Trophoblast cell (in vitro differentiated cells and primary cell): Measurements from ENCODE around the gene CDC45.

Experiments
- DNase-seq, 2 donors: peaks; one replicate each; pipeline ENCODE4 v3.0.0-alpha.2; 2016
- H2AFZ ChIP-seq: 2 replicates; pipeline ENCODE4 v1.6.1; 2013; ENCODE audit warnings: low read length, moderate library complexity, mild to moderate bottlenecking; ENCODE audit not compliant: insufficient read depth, poor library complexity
- H2AK5ac ChIP-seq: 2 replicates; pipeline ENCODE4 v1.6.1; 2013; ENCODE audit warnings: mild to moderate bottlenecking, low read length
- H2BK120ac ChIP-seq: 2 replicates; pipeline ENCODE4 v1.6.1; 2013; ENCODE audit warnings: low read length, mild to moderate bottlenecking, moderate library complexity; ENCODE audit not compliant: insufficient read depth, poor library complexity
- H2BK12ac ChIP-seq: 2 replicates; pipeline ENCODE4 v1.6.1; 2013; ENCODE audit warnings: mild to moderate bottlenecking, low read length, moderate library complexity
- H2BK5ac ChIP-seq: 2 replicates; pipeline ENCODE4 v1.6.1; 2013; ENCODE audit warnings: low read length, low read depth, moderate library complexity, mild to moderate bottlenecking; ENCODE audit not compliant: poor library complexity
- H3K14ac ChIP-seq: 2 replicates; pipeline ENCODE4 v1.6.1; 2013; ENCODE audit warnings: mild to moderate bottlenecking, low read length
- H3K18ac ChIP-seq: 2 replicates; pipeline ENCODE4 v1.6.1; 2013; ENCODE audit warnings: mild to moderate bottlenecking, low read length
- H3K23ac ChIP-seq: 2 replicates; pipeline ENCODE4 v1.6.1; 2013; ENCODE audit warnings: low read length
- H3K27ac ChIP-seq: 2 replicates; pipeline ENCODE4 v1.5.1; 2013; ENCODE audit warnings: low read depth, mild to moderate bottlenecking, inconsistent platforms, low read length, moderate library complexity
- H3K27me3 ChIP-seq: 2 replicates; pipeline ENCODE4 v1.6.1; 2013; ENCODE audit warnings: inconsistent platforms, mild to moderate bottlenecking, low read length, moderate library complexity; ENCODE audit not compliant: insufficient read depth
- H3K36me3 ChIP-seq, 2 experiments: 1 replicate in 1 of 2; 2 replicates in 1 of 2; pipeline ENCODE4 v1.6.1; 2013; ENCODE audit warnings: low read length in 2 of 2, mild to moderate bottlenecking in 2 of 2, moderate library complexity in 1 of 2; ENCODE audit not compliant: insufficient read depth in 2 of 2, control insufficient read depth in 1 of 2
- H3K4ac ChIP-seq: 2 replicates; pipeline ENCODE4 v1.6.1; 2013; ENCODE audit warnings: low read depth, mild to moderate bottlenecking, low read length, moderate library complexity
- H3K4me1 ChIP-seq, 2 experiments: 1 replicate in 1 of 2; 2 replicates in 1 of 2; pipeline ENCODE4 v1.6.1; 2013; ENCODE audit warnings: low read length in 2 of 2, mild to moderate bottlenecking in 2 of 2, moderate library complexity in 1 of 2; ENCODE audit not compliant: insufficient read depth in 2 of 2, control insufficient read depth in 1 of 2
- H3K4me2 ChIP-seq: 2 replicates; pipeline ENCODE4 v1.6.1; 2013; ENCODE audit warnings: inconsistent platforms, mild to moderate bottlenecking, low read length, moderate library complexity
- H3K4me3 ChIP-seq: 2 replicates; pipeline ENCODE4 v1.5.1; 2013; ENCODE audit warnings: mild to moderate bottlenecking, low read depth, low read length, inconsistent platforms
- H3K79me1 ChIP-seq: one replicate; pipeline ENCODE4 v1.6.1; 2013; ENCODE audit warnings: low read length
- H3K79me2 ChIP-seq: 2 replicates; pipeline ENCODE4 v1.6.1; 2013; ENCODE audit warnings: low read length, mild to moderate bottlenecking; ENCODE audit not compliant: control insufficient read depth, insufficient read depth, poor library complexity
- H3K9ac ChIP-seq: 2 replicates; pipeline ENCODE4 v1.6.1; 2013; ENCODE audit warnings: mild to moderate bottlenecking, low read length
- H3K9me3 ChIP-seq: 2 replicates; pipeline ENCODE4 v1.6.1; 2013; ENCODE audit warnings: low read depth, mild to moderate bottlenecking, control low read depth, inconsistent platforms, low read length; ENCODE audit not compliant: insufficient read depth
- H4K12ac ChIP-seq: 2 replicates; pipeline ENCODE4 v1.6.1; 2013; ENCODE audit warnings: low read depth, mild to moderate bottlenecking, low read length, moderate library complexity
- H4K8ac ChIP-seq: 2 replicates; pipeline ENCODE4 v1.6.1; 2013; ENCODE audit warnings: low read depth, mild to moderate bottlenecking, low read length, moderate library complexity
- H4K91ac ChIP-seq: one replicate; pipeline ENCODE4 v1.6.1; 2013; ENCODE audit warnings: low read depth, mild to moderate bottlenecking, low read length, moderate library complexity
- WGBS: extraction: QIAGEN DNeasy Blood & Tissue Kit; methylation state at CpG from one replicate; pipeline ENCODE4 v1.1.7; 2013; ENCODE audit warnings: missing lambda C conversion rate; ENCODE audit not compliant: insufficient read length, insufficient coverage; ENCODE audit errors: extremely low coverage; 5-methylcytosine and 5-hydroxymethylcytosine counted together

Gene CDC45

DNA sequence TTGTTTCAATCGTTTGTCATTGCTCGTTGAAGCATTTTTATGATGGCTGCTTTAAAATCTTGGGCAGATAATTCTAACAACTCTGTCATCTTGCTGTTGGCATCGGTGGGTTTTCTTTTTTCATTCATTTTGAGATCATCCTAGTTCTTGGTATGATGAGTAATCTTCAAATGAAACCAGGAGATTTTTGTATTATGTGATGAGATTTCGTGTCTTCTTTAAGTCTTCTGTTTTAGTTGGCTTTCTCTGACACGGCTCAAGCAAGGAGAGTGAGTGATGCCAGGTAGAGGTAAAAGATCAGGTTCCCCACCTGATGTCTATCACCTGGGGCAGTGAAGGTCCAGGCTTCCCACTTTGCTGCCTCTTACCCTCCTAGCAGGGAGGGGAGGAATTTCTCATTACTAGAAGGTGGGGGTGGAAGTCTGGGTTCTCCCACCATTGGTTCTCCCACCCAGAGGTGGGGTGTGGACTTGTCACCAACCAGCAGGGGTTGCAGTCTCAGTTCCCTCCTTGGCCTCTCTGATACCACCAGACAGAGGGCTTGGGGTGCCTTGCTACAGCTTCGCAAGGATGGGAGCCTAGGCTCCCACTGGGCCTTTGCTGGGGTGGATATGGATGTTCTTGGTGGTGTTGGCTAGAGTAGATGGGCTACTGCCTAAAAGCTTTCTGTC is 12.9 kb downstream of the CDC45 start:
- no peaks in the 10 kb centered on the region for H3K4me1 ChIP-seq
- no peak overlapping the region for H4K12ac ChIP-seq
- no peak overlapping the region for H4K8ac ChIP-seq
- H3K9ac ChIP-seq, result peak overlapping the region; percentile 27
- no peak overlapping the region for H3K4me2 ChIP-seq
- H2BK120ac ChIP-seq, result no peak overlapping the region
- no peaks in the 10 kb centered on the region for H3K9me3 ChIP-seq
- no peak overlapping the region for H3K4ac ChIP-seq
- H3K23ac ChIP-seq, result no peak overlapping the region
- H3K4me3 ChIP-seq, result no peak overlapping the region
- no peak overlapping the region for H2AK5ac ChIP-seq
- no peak overlapping the region for H2AFZ ChIP-seq
- H3K14ac ChIP-seq, result no peak overlapping the region
- WGBS, result no CpG with 5 or more reads among the region's 6 CpGs
- no peaks in the 10 kb centered on the region for H3K27me3 ChIP-seq
- no peaks in the 10 kb centered on the region for H3K79me1 ChIP-seq
- no peak for DNase-seq
- H3K36me3 ChIP-seq, result peaks cover 30 to 31% of the 10 kb centered on the region in 2 experiments
- no peak overlapping the region for H3K27ac ChIP-seq
- H3K79me2 ChIP-seq, result no peaks in the 10 kb centered on the region
- no peak overlapping the region for H2BK5ac ChIP-seq
- no peak overlapping the region for H4K91ac ChIP-seq
- no peak overlapping the region for H3K18ac ChIP-seq
- H2BK12ac ChIP-seq, result no peak overlapping the region

DNA sequence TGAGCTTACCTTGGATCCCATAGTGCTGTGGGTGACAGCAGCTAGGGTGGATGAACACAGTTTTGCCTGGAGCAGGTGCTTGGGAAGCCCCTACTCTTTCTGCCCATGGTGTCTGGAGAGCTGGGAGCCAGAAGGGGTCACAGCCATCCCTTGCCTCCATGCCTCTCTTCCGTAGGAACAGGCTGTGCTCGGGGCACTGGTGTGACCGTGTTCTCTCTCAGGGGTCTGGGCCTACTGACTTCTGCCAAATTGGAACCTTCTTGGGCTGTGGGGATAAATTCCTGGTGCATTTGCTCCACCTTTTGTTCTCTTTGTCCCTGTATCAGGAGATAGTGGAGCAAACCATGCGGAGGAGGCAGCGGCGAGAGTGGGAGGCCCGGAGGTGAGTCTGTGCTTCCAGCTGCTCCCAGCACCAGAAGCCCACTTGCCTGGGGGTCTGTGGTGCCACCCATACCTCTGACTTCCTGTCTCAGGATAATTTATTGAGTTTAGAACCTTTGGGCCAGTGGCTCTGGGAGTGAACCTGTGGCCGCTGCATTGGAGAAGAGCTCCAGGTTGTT is 14.4 kb downstream of the CDC45 start:
- Histone ChIP-seq H3K14ac (no peak overlapping the region), H3K27me3 (no peaks in the 10 kb centered on the region), H4K8ac (no peak overlapping the region), H2AFZ (no peak overlapping the region), H3K79me1 (no peaks in the 10 kb centered on the region), H2AK5ac (no peak overlapping the region), H4K12ac (no peak overlapping the region), H3K4me3 (no peak overlapping the region), H2BK5ac (no peak overlapping the region), H3K9ac (no peak overlapping the region), H3K27ac (no peak overlapping the region), H3K18ac (no peak overlapping the region), H2BK12ac (no peak overlapping the region), H3K79me2 (no peaks in the 10 kb centered on the region), H4K91ac (no peak overlapping the region), H3K23ac (no peak overlapping the region), H3K4me1 (no peaks in the 10 kb centered on the region), H3K9me3 (no peaks in the 10 kb centered on the region), H3K4me2 (no peak overlapping the region), H3K36me3 (peaks cover 35 to 38% of the 10 kb centered on the region in 2 experiments), H2BK120ac (no peak overlapping the region), H3K4ac (no peak overlapping the region)
- WGBS, result no CpG with 5 or more reads among the region's 8 CpGs
- no peak for DNase-seq

DNA sequence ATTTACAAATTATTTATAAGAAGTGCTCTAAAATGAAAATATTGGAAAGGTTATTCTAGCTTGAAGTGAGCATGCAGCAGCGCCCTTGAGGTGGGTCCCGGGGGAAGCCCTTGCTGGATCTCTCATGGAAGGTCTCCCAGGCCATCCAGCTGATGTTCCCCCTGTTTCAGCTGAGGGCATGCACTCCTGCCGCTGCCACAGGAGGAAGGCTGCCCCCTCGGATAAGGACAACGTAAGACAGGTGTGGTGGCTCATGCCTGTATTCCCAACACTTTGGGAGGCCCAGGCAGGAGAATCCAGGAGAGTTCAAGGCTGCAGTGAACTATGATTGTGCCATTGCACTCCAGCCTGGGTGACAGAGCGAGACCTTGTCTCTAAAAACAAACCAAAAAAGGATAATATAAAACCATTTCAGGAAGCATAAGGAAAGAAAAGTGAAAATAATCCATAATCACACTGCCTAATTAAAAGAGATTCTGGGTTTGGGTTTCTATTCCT is 15.0 kb downstream of the CDC45 start:
- no CpG with 5 or more reads among the region's 6 CpGs for WGBS
- no peak overlapping the region for H3K4me3 ChIP-seq

DNA sequence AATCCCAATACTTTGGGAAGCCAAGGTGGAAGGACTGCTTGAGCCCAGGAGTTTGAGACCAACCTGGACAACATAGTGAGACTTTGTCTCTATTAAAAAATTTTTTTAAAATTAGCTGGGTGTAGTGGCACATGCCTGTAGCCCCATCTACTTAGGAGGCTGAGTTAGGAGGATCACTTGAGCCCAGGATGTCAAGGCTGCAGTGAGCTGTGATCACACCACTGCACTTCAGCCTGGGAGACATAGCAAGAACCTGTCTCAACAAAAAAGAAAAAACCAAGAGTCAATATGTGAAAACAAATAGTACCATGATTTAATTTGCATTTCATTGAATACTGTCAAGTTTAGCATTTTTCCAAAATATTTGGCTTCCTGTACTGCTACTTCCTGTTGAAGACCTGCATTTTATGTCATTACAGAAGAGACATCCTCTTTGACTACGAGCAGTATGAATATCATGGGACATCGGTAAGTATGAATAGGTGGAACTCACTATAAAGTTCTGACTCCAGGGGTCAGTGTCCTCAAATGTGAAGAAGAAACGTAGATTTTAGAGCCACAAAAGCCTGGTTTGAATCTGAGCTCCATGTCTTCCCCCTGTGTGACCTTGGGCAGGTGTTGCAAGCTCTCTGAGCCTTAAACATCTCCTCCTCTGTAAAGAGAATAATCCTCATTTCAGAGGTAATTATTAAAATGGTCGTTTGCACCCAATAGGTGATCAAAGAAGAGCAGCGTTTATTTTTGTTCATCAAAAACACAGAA is 16.0 kb downstream of the CDC45 start:
- H2BK5ac ChIP-seq, result no peak overlapping the region
- peaks cover 40 to 41% of the 10 kb centered on the region in 2 experiments for H3K36me3 ChIP-seq
- no peak overlapping the region for H4K12ac ChIP-seq
- H3K9me3 ChIP-seq, result no peaks in the 10 kb centered on the region
- H3K4me1 ChIP-seq, result no peaks in the 10 kb centered on the region
- H2BK120ac ChIP-seq, result no peak overlapping the region
- H3K18ac ChIP-seq, result no peak overlapping the region
- WGBS, result no CpG with 5 or more reads among the region's 5 CpGs
- no peak overlapping the region for H3K14ac ChIP-seq
- no peak overlapping the region for H2BK12ac ChIP-seq
- no peak overlapping the region for H3K4me2 ChIP-seq
- no peaks in the 10 kb centered on the region for H3K27me3 ChIP-seq
- H2AFZ ChIP-seq, result no peak overlapping the region
- peak in 1 of 2 donors; percentile 13 for DNase-seq
- no peaks in the 10 kb centered on the region for H3K79me2 ChIP-seq
- H4K91ac ChIP-seq, result no peak overlapping the region
- no peak overlapping the region for H3K27ac ChIP-seq
- H3K4ac ChIP-seq, result no peak overlapping the region
- no peak overlapping the region for H2AK5ac ChIP-seq
- no peaks in the 10 kb centered on the region for H3K79me1 ChIP-seq
- no peak overlapping the region for H3K4me3 ChIP-seq
- H4K8ac ChIP-seq, result no peak overlapping the region
- H3K9ac ChIP-seq, result no peak overlapping the region
- H3K23ac ChIP-seq, result no peak overlapping the region

More for the DNA sequence above, 15.0 kb downstream of the CDC45 start:
- no peak overlapping the region for H2BK120ac ChIP-seq
- H3K36me3 ChIP-seq, result peaks cover 40 to 41% of the 10 kb centered on the region in 2 experiments
- no peak overlapping the region for H3K14ac ChIP-seq
- no peak overlapping the region for H3K4me2 ChIP-seq
- H3K4ac ChIP-seq, result no peak overlapping the region
- H3K18ac ChIP-seq, result no peak overlapping the region
- H2AK5ac ChIP-seq, result no peak overlapping the region
- H3K79me1 ChIP-seq, result no peaks in the 10 kb centered on the region
- H2AFZ ChIP-seq, result no peak overlapping the region
- no peaks in the 10 kb centered on the region for H3K27me3 ChIP-seq
- DNase-seq, result no peak
- no peaks in the 10 kb centered on the region for H3K9me3 ChIP-seq
- H2BK5ac ChIP-seq, result no peak overlapping the region
- no peaks in the 10 kb centered on the region for H3K79me2 ChIP-seq
- no peak overlapping the region for H4K91ac ChIP-seq
- H4K12ac ChIP-seq, result no peak overlapping the region
- H2BK12ac ChIP-seq, result no peak overlapping the region
- no peak overlapping the region for H4K8ac ChIP-seq
- H3K23ac ChIP-seq, result no peak overlapping the region
- H3K27ac ChIP-seq, result no peak overlapping the region
- no peaks in the 10 kb centered on the region for H3K4me1 ChIP-seq
- H3K9ac ChIP-seq, result no peak overlapping the region
